Dedifferentiated amniotic fluid mesenchymal stem cell (primary cell): ENCODE results near the gene CCM2L.

Experiments used
- DNase-seq: peaks from one replicate; pipeline ENCODE4 v3.0.0-alpha.2; 2016; ENCODE audit errors: extremely low spot score

Gene CCM2L

DNA sequence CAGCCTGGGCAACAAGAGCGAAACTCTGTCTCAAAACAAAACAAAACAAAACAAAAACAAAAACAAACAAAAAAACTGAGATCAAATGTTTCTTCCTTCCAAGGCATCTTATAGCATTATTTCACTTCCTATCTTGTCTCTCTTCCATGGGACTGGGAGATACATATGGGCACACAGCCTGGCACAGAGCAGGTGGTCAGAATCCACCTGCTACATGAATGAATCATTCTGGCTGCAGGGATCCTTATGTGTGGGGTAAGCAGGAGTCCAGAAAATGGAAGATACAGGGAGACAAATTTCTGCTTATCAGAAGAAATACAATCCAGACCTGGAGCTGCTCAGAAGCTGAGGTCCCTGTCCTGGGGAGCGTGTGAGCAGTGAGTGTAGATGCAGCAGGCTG, 18.2 kb upstream of the CCM2L start:
- DNase-seq: no peak

DNA sequence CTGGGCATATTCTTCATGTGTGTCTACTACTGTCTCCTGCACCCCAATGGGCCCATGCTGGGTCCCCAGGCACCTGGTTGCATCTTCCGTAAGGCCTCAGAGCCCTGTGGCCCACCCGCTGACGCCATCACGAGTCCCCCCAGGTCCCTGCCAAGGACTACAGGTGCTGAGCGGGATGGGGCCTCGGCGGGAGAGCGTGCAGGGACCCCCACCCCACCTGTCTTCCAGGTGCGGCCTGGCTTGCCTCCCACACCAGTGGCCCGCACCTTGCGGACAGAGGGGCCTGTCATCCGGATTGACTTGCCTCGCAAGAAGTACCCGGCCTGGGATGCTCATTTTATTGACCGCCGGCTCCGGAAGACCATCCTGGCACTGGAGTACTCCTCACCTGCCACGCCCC, 13.2 kb upstream of the CCM2L start:
- no peak for DNase-seq

DNA sequence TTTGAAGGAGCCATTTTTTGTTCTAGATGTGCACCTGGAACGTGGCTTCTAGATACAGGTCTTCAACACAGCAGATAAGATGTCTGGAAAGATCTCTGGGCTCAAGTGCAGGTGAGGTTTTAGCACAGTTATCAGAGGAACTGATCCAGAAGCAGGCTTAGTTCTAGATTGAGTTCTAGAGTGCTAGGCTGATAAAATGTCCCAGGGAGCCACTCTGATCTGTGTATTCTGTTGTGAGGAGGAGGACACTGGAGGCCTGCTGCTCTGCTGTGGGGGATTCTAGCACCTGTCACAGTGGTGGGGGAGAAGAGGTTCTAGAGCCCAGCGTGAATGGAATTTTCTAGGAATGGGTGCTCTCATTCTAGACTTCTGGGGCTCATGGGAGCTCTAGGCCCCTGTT, 12.0 kb upstream of the CCM2L start:
- no peak for DNase-seq

DNA sequence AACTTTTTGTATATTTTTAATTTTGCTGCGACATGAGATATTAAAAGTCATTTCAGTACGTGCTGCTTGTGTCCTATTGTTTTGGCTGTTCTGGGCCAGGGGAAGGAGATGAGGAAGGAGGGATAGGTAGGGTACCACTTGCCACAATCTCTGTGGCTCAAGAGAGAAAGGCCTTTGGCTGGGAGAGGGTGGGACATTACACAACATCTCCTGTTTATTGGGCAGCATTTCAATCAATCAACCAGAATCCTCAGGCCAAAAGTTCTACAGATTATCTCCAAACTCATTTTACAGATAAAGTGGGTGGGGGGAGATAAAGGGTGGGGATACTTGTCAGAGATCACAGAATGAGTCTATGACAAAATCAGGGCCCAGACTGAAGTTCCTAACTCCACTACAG, 6.9 kb upstream of the CCM2L start:
- DNase-seq: no peak

DNA sequence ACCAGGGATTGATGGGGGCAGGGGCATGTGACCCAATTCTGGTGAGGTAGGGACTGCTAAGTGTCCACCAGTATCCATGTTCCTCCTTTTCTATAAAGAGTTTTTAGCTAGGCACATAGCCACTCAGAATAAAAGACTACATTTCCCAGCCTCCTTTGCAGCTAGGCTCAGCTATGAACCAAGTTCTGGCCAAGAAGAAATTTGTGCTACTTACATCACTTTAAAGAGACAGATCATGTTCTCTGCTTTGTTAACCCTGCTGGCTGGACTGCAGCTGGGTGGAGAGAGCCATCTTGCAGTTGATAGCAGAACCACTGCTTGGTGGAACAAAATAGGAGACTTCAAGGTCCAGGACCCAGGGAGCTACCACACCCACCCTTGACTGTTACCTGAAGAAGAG, 5.3 kb upstream of the CCM2L start:
- no peak for DNase-seq

DNA sequence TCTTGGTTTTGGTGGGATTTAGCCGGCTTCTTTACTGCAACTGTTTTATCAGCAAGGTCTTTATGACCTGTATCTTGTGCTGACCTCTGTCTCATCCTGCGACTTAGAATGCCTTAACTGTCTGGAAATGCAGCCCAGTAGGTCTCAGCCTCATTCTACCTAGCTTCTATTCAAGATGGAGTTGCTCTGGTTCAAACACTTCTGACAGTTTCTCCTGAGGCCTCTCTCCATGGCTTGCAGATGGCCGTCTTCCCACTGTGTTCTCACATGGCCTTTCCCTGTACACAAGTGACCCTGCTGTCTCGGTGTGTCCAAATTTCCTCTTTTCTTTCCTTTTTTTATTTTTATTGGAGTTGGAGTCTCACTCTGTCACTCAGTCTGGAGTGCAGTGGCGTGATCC, 4.2 kb upstream of the CCM2L start:
- no peak for DNase-seq

DNA sequence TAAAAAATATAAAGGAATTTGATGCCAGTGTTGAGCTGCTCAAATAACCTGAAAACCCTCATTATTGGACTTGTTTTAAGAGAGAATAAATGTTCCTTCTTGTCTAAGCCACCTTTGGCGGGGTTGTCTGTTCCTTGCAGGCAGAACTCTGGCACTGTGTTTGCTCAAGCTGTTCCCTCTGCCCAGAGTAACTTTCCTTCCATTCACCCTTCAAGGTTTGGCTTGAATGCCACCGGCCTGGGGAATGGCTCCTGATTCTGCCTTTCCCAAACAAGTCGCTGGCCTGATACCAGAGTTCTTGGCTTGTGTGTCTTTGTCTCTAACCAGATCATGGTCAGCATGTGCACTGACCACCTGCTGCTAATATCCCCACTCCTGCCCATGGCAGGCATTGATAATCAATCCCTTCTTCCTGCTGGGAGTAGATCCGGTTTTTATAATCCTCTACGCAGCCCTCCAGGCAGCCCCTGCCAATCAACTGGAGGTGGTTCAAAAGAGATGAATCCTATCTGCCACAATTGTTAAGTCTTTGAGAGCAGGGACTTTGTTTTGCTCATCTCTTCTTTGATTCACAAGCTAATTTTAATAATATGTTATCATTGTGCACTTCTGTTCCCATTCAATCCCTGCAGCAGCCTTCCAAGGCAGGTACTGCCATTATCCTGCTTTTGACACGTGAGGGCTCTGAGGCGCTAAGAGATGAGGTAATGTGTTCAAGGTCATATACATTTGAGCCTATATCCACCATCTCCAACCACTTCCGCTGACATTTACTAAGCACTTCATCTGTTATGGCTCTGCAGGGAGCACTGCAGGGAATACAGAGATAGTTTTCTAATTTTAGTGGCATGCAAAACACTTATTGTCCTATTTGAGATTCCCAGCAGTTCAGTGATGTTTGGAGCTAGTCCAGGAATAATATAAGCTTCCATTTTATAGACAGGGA, 3.1 kb upstream of the CCM2L start:
- DNase-seq: no peak

DNA sequence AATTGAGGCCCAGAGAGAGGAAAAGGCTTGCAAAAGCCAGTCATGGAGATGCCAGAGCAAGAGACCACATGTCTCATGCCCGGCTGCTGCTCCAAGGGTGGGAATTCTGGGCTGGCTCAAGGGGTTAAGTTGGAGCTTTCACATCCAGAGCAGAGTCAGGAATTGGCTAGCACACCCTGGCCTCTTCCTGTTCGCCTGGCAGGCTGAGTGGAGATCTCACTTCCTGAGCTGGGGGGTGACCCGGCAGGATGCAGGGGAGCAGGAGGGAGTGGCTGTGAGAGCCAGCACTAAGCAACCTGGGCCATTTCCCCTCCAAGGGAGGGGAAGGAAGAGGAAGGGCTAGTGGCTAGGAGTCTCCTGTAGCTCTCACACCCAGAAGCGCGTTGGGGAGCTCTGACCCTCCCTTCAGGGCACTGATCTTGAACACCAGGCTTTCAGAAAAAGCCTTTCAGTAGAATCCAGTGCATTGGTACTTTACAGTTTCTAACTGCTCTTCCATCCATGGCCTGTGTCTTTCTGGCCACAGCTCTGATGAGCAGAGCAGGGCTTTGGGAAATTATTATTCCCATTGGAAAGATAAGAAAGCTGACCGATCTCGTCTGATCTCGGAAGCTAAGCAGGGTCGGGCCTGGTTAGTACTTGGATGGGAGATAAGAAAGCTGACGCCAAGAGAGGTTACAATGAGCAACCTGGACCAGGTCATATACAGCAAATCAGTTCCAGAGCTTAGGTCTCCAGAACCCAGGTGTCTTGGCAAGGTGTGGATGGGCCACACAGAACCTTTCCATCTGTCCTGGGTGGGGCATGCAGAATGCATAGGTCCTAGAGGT, 2.2 kb upstream of the CCM2L start:
- no peak for DNase-seq

DNA sequence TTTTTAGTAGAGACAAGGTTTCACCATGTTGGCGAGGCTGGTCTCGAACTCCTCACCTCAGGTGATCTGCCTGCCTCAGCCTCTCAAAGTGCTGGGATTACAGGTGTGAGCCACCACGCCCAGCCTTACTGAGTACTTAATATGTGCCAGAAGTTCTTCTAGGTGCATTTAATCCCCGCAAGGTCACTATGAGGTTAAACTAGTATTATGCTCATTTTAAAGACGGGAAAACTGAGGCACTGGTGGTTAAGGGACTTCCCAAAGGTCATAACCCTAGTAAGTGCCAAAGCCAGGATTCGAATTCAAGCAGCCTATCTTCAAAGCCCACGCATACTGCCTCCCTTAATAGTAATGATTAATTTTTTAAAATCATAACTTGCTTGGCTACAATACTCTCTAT, 674 bp upstream of the CCM2L start:
- DNase-seq: no peak

DNA sequence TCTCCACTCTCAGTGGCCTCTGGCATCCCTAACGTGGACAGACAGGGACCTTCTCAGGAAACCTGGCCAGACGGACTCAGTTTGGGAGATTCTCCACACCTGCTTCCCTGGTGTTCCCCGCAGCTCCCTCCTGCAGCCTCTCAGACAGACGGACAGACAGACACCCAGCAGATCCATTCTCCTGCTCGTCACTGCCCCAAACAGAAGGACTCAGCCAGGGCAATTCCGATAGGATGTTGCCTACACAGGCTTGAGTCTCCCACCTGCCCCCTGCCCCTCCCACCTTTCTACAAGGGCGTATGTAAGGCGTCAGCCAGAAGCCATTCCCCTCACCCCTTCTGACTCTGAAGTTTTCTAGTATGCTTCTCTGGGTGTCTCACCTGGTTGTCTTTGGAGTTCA, 428 bp downstream of the CCM2L start:
- no peak for DNase-seq

DNA sequence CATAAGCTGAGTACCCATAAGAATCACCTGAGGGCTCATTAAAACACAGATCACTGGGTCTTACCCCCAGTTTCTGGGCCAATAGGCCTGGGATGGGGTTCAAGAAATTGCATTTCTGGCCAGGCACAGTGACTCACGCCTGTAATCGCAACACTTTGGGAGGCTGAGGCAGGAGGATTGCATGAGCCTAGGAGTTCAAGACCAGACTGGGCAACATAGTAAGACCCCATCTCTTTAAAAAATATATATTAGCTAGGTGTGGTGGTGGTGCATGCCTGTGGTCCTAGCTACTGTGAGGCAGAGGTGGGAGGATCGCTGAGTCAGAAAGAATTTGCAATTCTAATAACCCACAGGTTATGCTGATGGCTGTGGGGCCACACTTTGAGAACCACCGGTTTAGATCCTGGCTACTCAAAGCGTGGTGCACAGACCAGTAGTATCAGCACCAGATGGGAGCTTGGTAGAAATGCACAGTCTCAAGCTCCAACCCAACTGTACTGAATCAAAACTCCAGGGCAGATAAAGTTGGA, 2.0 kb downstream of the CCM2L start:
- DNase-seq: no peak

DNA sequence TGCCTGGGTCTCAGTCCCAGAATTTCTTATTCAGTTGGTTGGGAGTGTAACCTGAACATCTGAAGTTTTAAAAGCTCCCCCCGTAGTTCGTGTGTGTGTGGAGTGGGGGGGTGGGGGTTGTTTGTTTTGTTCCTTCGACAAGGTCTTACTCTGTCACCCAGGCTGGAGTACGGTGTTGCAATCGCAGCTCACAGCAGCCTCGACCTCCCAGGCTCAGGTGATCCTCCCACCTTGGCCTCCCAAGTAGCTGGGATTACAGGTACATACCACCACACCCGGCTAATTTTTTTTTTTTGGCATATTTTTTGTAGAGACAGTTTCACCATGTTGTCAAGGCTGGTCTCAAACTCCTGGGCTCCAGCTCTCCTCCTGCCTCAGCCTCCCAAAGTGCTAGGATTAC, 3.1 kb downstream of the CCM2L start:
- no peak for DNase-seq

DNA sequence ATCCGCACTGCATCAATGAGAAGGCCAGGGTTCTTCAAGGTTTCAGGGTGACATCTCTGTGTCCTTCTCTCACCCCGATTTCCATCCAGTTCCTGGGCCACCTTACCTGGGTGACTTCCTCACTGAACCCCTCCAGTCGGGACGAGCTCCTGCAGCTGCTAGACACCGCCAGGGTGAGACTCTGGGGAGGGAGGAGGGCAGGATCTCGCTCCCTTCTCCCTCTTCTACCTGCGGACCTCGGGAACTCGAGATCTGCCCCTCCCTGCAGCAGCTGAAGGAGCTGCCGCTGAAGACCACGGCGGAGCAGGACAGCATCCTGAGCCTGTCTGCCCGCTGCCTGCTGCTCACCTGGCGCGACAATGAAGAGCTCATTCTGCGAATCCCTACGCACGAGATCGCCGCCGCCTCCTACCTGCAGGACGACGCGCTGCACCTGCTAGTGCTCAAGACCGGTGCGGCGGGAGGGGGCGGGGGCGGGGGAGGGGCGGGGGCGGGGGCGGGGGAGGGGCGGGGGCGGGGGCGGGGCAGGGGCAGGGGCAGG, 7.5 kb downstream of the CCM2L start:
- DNase-seq: no peak

DNA sequence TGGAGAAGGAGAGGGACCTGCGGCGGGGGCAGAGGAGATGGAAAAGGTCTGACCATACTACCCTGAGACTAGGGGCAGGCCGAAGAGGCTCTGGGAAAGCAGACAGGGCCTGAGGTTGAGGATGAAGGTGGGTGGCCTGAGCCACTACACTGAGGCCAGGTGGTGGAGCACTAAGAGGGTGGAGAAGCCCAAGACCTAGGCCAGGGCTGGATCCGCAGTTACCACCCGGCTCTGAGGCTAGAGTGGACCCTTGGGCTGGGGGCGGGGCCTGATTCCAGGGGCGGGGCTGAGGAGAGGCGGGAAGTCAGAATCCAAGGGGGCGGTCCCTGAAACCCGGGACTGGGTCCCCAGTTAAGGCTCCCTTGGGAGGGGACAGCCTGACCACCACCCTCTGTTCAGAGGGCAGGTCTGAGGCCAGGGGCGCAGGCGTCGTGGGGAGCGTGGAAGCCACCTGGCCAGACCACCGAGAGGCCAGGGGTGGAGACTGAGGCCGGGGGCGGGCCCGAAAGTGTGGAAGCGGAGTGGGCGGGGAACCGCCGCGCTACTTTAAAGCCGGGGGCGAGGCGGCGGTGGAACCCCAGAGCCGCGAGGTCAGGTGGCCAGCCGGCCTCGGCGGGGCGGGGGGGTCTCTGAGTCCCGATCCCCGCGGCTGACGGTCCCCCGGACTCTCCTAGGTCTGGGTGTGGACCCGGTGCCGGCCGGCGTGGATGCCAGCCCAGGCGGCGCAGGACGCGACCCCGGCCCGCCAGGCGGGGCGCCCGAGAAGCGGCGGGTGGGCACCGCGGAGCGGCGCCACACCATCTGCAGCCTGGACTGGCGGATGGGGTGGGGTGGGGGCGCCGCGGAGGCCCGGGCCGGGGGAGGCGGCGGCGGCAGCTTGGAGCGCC, 8.3 kb downstream of the CCM2L start:
- no peak for DNase-seq

DNA sequence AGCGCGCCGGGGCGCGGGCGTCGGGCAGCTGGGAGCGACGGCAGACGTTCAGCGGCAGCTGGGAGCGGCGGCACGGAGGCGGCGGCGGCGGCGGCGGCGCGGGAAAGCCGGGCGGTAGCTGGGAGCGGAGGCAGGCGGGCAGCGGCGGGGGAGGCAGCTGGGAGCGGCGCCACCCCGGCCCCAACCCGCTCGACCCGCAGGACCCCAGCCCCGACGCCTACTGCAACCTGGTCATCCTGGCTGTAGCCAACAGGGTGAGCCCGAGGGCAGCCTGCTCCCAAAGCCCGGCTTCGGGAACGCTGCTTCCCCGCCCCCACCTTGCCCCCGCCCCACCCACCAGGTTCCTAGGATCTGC, 8.9 kb downstream of the CCM2L start:
- DNase-seq: no peak

DNA sequence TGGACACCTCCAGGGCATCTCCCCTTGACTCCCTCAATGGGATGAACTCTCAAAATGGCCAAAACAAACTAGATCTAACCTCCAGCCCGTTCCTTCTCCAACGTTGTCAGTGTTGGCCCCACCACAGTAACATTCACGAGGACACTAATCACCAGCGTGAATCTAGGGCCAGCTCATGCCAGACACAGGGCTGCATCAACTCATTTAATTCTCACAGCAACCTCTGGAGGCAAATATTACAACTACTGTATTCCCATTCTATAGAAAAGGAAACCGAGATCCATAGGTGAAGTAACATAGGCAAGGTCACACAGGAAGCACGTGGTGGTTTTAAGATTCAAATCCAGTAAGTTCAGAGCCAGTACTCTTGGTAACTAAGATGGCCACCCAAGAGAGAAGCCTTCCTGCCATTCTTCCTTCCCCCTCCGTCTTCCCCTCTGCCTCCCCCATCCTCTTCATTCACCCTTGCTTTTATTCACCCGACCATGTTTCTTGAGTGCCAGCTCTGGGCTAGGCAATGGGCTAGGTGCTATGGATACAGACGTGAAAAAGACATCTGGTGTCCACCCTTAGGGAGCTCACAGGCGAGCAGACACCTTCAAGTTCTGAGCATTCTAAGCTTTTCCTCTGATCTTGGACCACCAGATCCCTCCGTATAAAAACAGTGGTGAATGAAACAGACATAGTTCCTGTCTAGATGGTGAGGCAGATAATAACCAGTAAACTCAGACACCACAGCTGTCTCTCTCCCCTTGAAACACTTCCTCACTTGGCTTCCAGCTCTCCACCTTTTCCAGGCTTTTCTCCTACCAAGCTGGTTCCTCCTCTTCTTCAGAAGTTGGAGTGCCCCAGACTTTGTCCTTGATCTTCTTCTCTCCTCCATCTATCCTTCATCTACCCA, 9.6 kb downstream of the CCM2L start:
- no peak for DNase-seq

DNA sequence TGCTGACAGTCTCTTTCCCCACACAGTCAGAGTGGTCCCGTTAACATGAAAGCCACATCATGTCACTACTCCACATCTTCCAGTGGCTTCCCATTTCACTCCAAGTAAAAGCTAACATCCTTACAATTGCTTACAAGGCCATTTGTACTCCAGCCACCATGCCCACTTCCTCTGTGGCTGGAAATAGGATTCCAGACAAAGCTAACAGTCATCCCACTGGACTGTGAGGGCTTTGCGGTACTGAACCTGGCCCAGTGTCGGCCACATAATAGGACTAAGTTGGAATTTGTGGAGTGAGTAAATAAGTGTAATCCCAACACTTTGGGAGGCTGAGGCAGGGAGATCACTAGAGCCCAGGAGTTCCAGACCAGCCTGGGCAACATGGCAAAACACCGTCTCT, 10.9 kb downstream of the CCM2L start:
- no peak for DNase-seq

DNA sequence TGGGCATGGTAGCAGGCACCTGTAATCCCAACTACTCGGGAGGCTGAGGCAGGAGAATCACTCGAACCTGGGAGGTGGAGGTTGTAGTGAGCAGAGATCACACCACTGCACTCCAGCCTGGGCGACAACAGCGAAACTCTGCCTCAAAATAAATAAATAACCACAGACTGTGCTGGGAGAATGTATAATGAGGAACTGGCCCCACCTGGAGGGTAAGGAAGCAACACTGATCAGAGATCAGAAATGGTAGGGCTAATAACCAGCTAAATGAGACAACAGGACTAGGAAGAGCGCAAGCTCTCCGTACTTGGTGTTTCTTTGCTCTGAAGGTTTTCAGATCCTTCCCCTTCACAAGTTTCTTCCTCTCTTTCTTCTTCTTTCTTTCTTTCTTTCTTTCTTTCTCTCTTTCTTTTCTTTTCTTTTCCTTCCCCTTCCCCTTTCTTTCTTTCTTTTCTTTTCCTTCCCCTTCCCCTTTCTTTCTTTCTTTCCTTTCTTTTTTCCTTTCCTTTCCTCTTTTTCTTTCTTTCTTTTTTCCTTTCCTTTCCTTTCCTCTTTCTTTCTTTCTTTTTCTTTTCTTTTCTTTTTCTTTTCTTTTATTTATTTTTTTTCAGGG, 14.6 kb downstream of the CCM2L start:
- no peak for DNase-seq

DNA sequence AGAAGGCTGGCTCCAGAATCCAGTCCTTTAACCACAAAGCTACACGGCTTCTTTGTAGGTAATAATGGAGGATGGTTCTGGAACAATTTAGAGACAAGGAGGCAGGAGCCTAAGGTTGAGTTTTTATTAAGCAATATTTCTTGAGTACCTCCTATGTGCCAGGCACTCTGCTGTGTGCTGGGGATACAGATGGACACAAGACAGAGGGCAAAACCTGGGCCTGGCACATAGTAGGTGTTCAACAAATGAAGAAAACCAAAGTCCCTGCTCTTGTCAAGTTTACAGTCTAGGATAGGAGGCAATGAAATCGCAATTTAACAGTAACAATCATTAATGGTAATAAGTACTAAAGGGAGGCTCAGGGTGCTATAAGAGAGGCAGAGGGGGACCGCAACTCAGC, 17.4 kb downstream of the CCM2L start:
- DNase-seq: no peak
